ENCODE results near the gene TAOK1.

TAOK1 gene

DNA sequence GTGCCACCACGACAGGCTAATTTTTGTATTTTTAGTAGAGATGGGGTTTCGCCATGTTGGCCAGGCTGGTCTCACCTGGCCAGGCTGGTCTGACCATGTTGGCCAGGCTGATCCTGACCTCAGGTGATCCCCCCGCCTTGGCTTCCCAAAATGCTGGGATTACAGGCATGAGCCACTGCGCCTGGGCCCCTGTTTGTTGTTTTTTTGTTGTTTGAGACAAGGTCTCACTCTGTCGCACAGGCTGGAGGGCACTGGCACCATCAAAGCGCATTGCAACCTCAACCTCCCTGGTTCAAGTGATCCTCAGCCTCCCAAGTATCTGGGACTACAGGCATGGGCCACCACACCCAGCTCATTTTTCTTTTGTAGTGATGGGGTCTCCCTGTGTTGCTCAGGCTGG is 43.7 kb upstream of the TAOK1 start:
- no peak for DNase-seq
- Histone ChIP-seq H3K27me3 (replicated peaks) (peaks cover 4% of the 10 kb centered on the region), H3K27ac (no peak overlapping the region), H3K4me3 (ENCODE audit: low read depth, low read length) (no peak overlapping the region), H3K36me3 (replicated peaks) (no peaks in the 10 kb centered on the region)
- in situ Hi-C loops (cut with HindIII; ENCODE audit: low pct_ligation_motif_present, low sequenced_read_pairs) = no loop called here
- TF ChIP-seq, protein P1, sequence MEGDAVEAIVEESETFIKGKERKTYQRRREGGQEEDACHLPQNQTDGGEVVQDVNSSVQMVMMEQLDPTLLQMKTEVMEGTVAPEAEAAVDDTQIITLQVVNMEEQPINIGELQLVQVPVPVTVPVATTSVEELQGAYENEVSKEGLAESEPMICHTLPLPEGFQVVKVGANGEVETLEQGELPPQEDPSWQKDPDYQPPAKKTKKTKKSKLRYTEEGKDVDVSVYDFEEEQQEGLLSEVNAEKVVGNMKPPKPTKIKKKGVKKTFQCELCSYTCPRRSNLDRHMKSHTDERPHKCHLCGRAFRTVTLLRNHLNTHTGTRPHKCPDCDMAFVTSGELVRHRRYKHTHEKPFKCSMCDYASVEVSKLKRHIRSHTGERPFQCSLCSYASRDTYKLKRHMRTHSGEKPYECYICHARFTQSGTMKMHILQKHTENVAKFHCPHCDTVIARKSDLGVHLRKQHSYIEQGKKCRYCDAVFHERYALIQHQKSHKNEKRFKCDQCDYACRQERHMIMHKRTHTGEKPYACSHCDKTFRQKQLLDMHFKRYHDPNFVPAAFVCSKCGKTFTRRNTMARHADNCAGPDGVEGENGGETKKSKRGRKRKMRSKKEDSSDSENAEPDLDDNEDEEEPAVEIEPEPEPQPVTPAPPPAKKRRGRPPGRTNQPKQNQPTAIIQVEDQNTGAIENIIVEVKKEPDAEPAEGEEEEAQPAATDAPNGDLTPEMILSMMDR (IDR thresholded peaks at IDR 0.05; ENCODE audit: low read depth, low read length, missing control alignments) = no peak

DNA sequence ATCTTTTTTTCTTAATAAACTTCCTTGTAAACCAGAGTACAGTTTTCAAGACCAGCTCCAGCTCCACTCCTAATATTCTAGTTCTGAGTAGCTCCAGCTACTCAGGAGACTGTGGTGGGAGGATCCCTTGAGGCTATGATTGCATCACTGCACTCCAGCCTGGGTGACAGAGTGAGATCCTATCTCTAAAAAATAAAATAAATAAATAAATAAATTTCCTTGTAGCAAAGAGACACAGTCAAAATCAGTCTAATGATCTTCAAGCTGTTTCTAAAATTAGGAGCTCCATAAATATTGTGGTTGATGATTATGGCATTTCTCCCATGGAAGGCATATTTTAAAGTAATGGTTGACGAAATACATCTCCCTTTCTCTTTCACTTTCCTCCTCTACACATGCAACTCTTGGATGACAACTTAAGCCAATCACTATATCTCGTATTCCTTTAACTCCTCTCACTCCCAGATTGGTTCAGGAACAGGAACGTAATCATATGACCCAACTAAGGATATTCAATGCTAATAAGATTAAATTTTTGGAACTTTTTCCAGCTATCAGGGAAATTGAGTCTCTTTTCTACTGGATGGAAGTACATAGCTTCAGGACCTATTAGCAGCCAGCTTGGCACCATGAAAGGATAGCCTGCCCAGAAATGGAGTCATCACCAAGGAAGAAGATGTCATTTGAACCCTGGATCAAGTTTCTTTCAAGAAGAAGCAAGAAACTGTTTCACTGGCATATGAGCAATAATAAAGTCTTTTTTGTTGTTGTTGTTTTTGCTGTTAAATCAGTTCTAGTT is 42.1 kb upstream of the TAOK1 start:
- peak; percentile 16 for DNase-seq
- peaks cover 2% of the 10 kb centered on the region for H3K27me3 ChIP-seq (replicated peaks)
- no peak overlapping the region for H3K4me3 ChIP-seq (ENCODE audit: low read depth, low read length)
- in situ Hi-C loops (cut with HindIII; ENCODE audit: low pct_ligation_motif_present, low sequenced_read_pairs) = no loop called here
- H3K36me3 ChIP-seq (replicated peaks) = no peaks in the 10 kb centered on the region
- H3K27ac ChIP-seq = no peak overlapping the region
- TF ChIP-seq, protein P1 (IDR thresholded peaks at IDR 0.05; ENCODE audit: low read depth, low read length, missing control alignments) = no peak

DNA sequence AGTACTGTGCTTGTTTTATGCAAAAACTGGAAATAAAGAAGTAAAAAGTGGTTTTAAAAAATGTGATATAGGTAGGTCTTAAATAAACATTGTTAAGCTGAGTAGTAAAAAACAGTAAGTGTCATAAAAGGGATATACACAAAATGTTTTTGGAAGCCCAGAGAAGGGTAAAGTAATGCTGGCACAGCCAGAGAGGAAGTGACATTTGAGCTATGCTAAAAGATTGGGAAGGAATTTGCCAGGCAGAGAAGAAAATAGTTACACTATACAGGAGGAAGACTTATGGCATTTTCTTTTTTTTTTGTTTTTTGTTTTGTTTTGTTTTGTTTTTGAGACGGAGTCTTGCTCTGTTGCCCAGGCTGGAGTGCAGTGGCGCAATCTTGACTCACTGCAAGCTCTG is 40.8 kb upstream of the TAOK1 start:
- in situ Hi-C loops (cut with HindIII; ENCODE audit: low pct_ligation_motif_present, low sequenced_read_pairs) = no loop called here
- Histone ChIP-seq H3K27ac (no peak overlapping the region), H3K36me3 (replicated peaks) (no peaks in the 10 kb centered on the region), H3K27me3 (replicated peaks) (no peaks in the 10 kb centered on the region), H3K4me3 (ENCODE audit: low read depth, low read length) (no peak overlapping the region)
- TF ChIP-seq, protein P1 (IDR thresholded peaks at IDR 0.05; ENCODE audit: low read depth, low read length, missing control alignments) = no peak
- no peak for DNase-seq

DNA sequence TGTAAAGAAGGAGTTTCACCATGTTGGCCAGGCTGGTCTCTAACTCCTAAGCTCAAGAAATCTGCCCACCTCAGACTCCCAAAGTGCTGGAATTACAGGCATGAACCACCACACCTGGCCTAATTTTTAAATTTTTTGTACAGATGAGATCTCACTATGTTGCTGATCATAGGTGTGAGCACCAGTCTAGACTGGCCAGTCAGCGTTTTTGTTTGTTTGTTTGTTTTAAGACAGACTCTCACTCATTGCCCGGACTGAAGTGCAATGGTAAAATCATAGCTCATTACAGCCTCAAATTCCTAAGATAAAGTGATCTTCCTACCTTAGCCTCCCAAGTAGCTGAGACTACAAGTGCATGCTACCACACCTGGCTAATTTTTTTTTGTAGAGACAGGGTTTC is 38.0 kb upstream of the TAOK1 start:
- in situ Hi-C loops (cut with HindIII; ENCODE audit: low pct_ligation_motif_present, low sequenced_read_pairs) = no loop called here
- H3K4me3 ChIP-seq (ENCODE audit: low read depth, low read length) = no peak overlapping the region
- no peaks in the 10 kb centered on the region for H3K27me3 ChIP-seq (replicated peaks)
- H3K27ac ChIP-seq = no peak overlapping the region
- H3K36me3 ChIP-seq (replicated peaks) = no peaks in the 10 kb centered on the region
- TF ChIP-seq, protein P1 (IDR thresholded peaks at IDR 0.05; ENCODE audit: low read depth, low read length, missing control alignments) = no peak
- no peak for DNase-seq

DNA sequence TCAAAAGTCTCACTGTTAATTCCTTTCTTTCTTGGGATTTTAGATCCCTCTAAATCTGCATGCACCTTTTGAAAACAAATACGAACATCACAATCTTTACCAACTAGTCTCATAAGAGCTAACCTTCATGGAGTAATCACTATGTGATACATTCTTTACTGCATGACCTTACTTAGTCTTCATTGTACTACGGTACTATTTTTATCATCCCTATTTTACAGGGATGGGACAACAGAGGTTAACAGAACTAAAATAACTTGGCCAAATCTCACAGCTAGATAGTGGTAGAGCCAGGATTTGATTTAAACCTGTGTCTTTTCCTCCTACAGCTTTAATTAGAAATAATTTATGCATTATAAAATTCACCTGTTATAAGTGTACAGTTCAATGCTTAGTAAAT is 32.9 kb upstream of the TAOK1 start:
- Histone ChIP-seq H3K27me3 (replicated peaks) (no peaks in the 10 kb centered on the region), H3K36me3 (replicated peaks) (no peaks in the 10 kb centered on the region), H3K27ac (no peak overlapping the region), H3K4me3 (ENCODE audit: low read depth, low read length) (no peak overlapping the region)
- TF ChIP-seq, protein P1 (IDR thresholded peaks at IDR 0.05; ENCODE audit: low read depth, low read length, missing control alignments) = no peak
- no peak for DNase-seq
- in situ Hi-C loops (cut with HindIII; ENCODE audit: low pct_ligation_motif_present, low sequenced_read_pairs) = no loop called here

DNA sequence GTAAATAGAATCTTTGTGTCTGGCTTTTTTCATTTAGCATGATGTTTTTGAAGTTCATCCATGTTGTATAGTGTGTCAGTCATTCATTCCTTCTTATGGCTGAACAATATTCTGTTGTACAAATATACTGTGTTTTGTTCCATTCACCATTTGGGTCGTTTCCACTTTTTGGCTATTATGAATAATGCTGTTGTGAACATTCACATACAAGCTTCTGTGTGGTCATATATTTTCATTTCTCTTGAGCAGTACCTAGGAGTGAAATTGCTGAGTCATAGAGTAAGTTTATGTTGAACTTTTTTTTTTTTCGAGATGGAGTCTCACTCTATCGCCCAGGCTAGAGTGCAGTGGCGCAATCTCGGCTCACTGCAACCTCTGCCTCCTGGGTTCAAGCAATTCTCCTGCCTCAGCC is 32.3 kb upstream of the TAOK1 start:
- H3K27ac ChIP-seq = no peak overlapping the region

More for the DNA sequence above, 32.3 kb upstream of the TAOK1 start:
- Histone ChIP-seq H3K27me3 (replicated peaks) (no peaks in the 10 kb centered on the region), H3K36me3 (replicated peaks) (no peaks in the 10 kb centered on the region), H3K4me3 (ENCODE audit: low read depth, low read length) (no peak overlapping the region)
- in situ Hi-C loops (cut with HindIII; ENCODE audit: low pct_ligation_motif_present, low sequenced_read_pairs) = no loop called here
- no peak for DNase-seq
- TF ChIP-seq, protein P1 (IDR thresholded peaks at IDR 0.05; ENCODE audit: low read depth, low read length, missing control alignments) = no peak

All from brain microvascular endothelial cell (primary cell).